HK-2 (cell line): ENCODE data around the gene OR4E2.
"Not testable (repeated sequence)": the region's sequence is repeated elsewhere in the genome, so short reads cannot be mapped to it uniquely, and the experiment has no call there.

Source experiments
- DNase-seq: peaks from one replicate; pipeline ENCODE4 v3.0.0-alpha.2; 2018; ENCODE audit not compliant: unreplicated experiment

The OR4E2 gene

GRCh38 chr14:21653331-21653885 is at the start of gene OR4E2:
TSS of gene OR4E2 (plus strand) at chr14:21653835. CDS start at chr14:21665083, 11,248 bp downstream.
- no peak for DNase-seq

- DNase-seq = no peak
Measured at GRCh38 chr14:21612324-21612723, 41.3 kb upstream of the OR4E2 start.

- no peak for DNase-seq
Measured at GRCh38 chr14:21614240-21614639, 39.4 kb upstream of the OR4E2 start.

GRCh38 chr14:21617614-21618013 is 36.0 kb upstream of the OR4E2 start:
- no peak for DNase-seq

- no peak for DNase-seq
Measured at GRCh38 chr14:21626491-21627230, 27.0 kb upstream of the OR4E2 start.

- not testable (repeated sequence) for DNase-seq
Measured at GRCh38 chr14:21630503-21630902, 23.1 kb upstream of the OR4E2 start.

GRCh38 chr14:21631084-21631483 is 22.6 kb upstream of the OR4E2 start:
- DNase-seq = no peak

GRCh38 chr14:21634840-21635239 is 18.8 kb upstream of the OR4E2 start, which contains the start of gene OR10G2:
TSS of gene OR10G2 (minus strand) at chr14:21634940. CDS start at chr14:21634842, 98 bp downstream.
- no peak for DNase-seq

- no peak for DNase-seq
Measured at GRCh38 chr14:21642683-21643082, 11.0 kb upstream of the OR4E2 start.

- DNase-seq = no peak
Measured at GRCh38 chr14:21643407-21643806, 10.2 kb upstream of the OR4E2 start.

- no peak for DNase-seq
Measured at GRCh38 chr14:21647380-21647779, 6.3 kb upstream of the OR4E2 start.

GRCh38 chr14:21652209-21652808 is 1.3 kb upstream of the OR4E2 start:
- DNase-seq = no peak

GRCh38 chr14:21654215-21654614 is 580 bp downstream of the OR4E2 start:
- DNase-seq = no peak

GRCh38 chr14:21656980-21657379 is 3.3 kb downstream of the OR4E2 start:
- DNase-seq = no peak

GRCh38 chr14:21668377-21668776 is 14.7 kb downstream of the OR4E2 start:
- no peak for DNase-seq

GRCh38 chr14:21669284-21669683 is 15.6 kb downstream of the OR4E2 start:
- no peak for DNase-seq

GRCh38 chr14:21671371-21671770 is 17.7 kb downstream of the OR4E2 start:
- no peak for DNase-seq

- no peak for DNase-seq
Measured at GRCh38 chr14:21672116-21672515, 18.5 kb downstream of the OR4E2 start.

- DNase-seq = no peak
Measured at GRCh38 chr14:21673718-21674117, 20.1 kb downstream of the OR4E2 start, which contains the start of gene OR4E1. TSS of gene OR4E1 (minus strand) at chr14:21673818. CDS start at chr14:21670935, 2,883 bp downstream.

- DNase-seq = no peak
Measured at GRCh38 chr14:21675566-21675965, 21.9 kb downstream of the OR4E2 start.

GRCh38 chr14:21680072-21680471 is 26.4 kb downstream of the OR4E2 start:
- DNase-seq = no peak

GRCh38 chr14:21686468-21686867 is 32.8 kb downstream of the OR4E2 start:
- DNase-seq = no peak

- DNase-seq = no peak
Measured at GRCh38 chr14:21694425-21694824, 40.8 kb downstream of the OR4E2 start.
